ENCODE results near the gene TGFA.

The TGFA gene

DNA sequence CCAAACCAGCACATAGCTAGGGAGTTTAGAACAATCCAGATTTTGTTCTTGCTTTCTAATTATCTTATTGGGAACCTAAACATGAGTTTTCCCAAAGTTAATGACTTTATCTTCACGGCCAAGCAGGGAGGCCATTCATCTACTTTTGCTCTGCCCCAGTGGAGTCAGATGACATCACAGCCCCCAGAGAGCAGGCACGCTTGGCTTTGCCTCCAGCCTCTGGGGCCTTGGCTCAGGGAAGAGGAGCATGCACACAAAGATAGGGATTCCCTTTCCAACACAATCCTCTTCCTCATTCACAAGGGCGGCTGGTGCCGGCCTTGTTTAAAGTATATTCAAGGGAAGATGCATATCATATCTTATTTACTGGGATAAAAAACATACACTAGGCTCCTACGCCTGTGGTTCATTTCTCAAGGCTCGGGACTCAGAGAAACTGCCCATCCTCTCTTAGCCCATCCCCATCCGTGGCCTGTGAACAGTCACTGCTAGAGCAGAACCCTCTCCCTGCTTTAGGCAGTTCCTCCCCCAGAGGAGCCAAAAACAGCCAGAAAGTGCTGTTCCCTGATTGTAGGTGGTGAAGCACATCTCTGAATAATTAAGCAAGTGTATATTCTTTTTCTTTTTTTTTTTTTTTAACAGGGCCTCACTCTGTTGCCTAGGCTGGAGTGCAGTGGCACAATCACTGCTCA is 21.2 kb downstream of the TGFA start:
- Histone ChIP-seq H3K9me3 (ENCODE audit: severe bottlenecking) (peaks cover 7% of the 10 kb centered on the region), H3K4me3 (ENCODE audit: severe bottlenecking) (no peak overlapping the region), H3K4me1 (ENCODE audit: insufficient read depth, poor library complexity, severe bottlenecking) (peaks cover 8% of the 10 kb centered on the region), H3K27me3 (ENCODE audit: insufficient read depth, poor library complexity, severe bottlenecking) (no peaks in the 10 kb centered on the region), H3K36me3 (ENCODE audit: low read depth) (peaks cover 47% of the 10 kb centered on the region), H3K27ac (ENCODE audit: poor library complexity, severe bottlenecking) (no peak overlapping the region)
- DNase-seq (ENCODE audit: low spot score): no peak
- no peak for ATAC-seq (ENCODE audit: low read depth)
- TF ChIP-seq, protein P1, sequence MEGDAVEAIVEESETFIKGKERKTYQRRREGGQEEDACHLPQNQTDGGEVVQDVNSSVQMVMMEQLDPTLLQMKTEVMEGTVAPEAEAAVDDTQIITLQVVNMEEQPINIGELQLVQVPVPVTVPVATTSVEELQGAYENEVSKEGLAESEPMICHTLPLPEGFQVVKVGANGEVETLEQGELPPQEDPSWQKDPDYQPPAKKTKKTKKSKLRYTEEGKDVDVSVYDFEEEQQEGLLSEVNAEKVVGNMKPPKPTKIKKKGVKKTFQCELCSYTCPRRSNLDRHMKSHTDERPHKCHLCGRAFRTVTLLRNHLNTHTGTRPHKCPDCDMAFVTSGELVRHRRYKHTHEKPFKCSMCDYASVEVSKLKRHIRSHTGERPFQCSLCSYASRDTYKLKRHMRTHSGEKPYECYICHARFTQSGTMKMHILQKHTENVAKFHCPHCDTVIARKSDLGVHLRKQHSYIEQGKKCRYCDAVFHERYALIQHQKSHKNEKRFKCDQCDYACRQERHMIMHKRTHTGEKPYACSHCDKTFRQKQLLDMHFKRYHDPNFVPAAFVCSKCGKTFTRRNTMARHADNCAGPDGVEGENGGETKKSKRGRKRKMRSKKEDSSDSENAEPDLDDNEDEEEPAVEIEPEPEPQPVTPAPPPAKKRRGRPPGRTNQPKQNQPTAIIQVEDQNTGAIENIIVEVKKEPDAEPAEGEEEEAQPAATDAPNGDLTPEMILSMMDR (IDR thresholded peaks at IDR 0.05; ENCODE audit: poor library complexity, severe bottlenecking): no peak

DNA sequence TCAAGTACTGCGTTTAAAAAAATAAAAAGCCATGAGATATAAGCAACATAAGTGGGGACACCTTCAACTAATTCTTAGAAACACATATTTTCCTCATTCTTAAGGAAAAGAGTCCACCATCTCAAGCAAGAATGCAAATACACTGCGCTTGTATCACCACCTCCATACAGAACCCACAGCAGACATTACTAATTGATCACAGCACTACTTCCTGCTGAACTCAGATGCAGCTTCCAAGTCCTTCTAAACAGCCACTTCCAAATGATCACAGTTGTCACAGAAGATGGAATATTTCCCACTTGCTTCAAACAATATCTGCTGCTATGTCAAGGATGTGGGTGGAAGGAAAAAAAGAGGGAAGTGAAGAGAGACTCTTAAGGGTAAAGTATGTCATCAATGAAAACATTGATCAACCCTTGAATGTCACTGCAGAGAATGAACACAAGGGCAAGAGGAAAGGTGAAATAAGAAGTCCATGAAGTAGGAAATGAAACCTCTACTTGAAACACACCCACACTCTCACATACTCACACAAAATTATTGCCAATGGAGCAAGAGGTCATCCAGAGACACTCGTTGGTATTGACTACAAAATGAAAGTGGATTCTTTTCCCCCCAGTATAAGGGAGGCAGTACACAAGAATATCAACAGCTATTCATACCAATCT is 22.1 kb downstream of the TGFA start:
- ATAC-seq (ENCODE audit: low read depth) (no peak), DNase-seq (ENCODE audit: low spot score) (no peak)
- Histone ChIP-seq H3K4me1 (ENCODE audit: insufficient read depth, poor library complexity, severe bottlenecking) (peaks cover 16% of the 10 kb centered on the region), H3K4me3 (ENCODE audit: severe bottlenecking) (no peak overlapping the region), H3K9me3 (ENCODE audit: severe bottlenecking) (peaks cover 2% of the 10 kb centered on the region), H3K27ac (ENCODE audit: poor library complexity, severe bottlenecking) (no peak overlapping the region), H3K27me3 (ENCODE audit: insufficient read depth, poor library complexity, severe bottlenecking) (no peaks in the 10 kb centered on the region), H3K36me3 (ENCODE audit: low read depth) (peaks cover 42% of the 10 kb centered on the region)
- TF ChIP-seq, protein P1 (IDR thresholded peaks at IDR 0.05; ENCODE audit: poor library complexity, severe bottlenecking): no peak

DNA sequence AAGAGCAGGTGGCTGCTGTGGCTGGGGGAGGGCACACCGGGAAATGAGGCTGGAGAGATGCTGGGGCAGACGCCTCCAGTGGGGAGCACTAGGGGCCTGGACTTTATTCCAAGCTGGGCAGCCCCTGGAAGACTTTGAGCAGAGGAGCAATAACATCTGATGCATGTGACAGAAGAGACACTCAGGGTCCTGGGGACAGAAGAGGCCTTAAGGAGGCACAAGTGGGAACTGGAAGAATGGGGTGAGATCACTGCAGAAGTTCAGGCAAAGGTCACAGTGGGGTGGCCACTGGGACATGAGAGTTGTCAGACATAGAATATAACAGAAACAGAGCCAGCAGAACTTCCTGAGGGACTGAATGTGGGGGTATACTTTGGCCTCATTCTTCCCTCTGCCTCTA is 24.0 kb downstream of the TGFA start:
- H3K4me3 ChIP-seq (ENCODE audit: severe bottlenecking): no peak overlapping the region
- H3K27me3 ChIP-seq (ENCODE audit: insufficient read depth, poor library complexity, severe bottlenecking): no peaks in the 10 kb centered on the region
- no peaks in the 10 kb centered on the region for H3K9me3 ChIP-seq (ENCODE audit: severe bottlenecking)
- peaks cover 28% of the 10 kb centered on the region for H3K36me3 ChIP-seq (ENCODE audit: low read depth)
- no peak overlapping the region for H3K27ac ChIP-seq (ENCODE audit: poor library complexity, severe bottlenecking)
- H3K4me1 ChIP-seq (ENCODE audit: insufficient read depth, poor library complexity, severe bottlenecking): peaks cover 27% of the 10 kb centered on the region
- DNase-seq (ENCODE audit: low spot score) (no peak), ATAC-seq (ENCODE audit: low read depth) (no peak)
- TF ChIP-seq, protein P1 (IDR thresholded peaks at IDR 0.05; ENCODE audit: poor library complexity, severe bottlenecking): no peak

DNA sequence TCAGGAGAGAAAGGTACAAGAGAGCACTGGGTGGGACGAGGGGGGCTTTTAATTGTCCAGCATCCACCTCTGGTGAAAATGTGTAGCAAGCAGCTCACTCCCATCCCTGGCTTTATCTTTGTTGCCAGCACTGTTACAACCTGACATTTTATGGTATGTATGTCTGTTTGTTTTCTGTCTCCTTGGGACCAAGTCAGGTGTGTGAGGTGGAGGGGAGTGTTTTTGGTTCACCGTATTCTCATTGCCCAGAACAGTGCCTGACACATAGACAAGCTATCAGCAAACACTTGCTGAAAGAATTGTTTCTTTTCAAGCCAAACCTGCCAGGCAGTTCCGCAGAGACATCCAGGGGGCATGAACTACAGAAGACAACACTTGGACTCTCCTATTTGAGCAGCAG is 24.7 kb downstream of the TGFA start:
- no peak for DNase-seq (ENCODE audit: low spot score)
- Histone ChIP-seq H3K36me3 (ENCODE audit: low read depth) (peaks cover 25% of the 10 kb centered on the region), H3K9me3 (ENCODE audit: severe bottlenecking) (no peaks in the 10 kb centered on the region), H3K4me3 (ENCODE audit: severe bottlenecking) (no peak overlapping the region), H3K4me1 (ENCODE audit: insufficient read depth, poor library complexity, severe bottlenecking) (peaks cover 31% of the 10 kb centered on the region), H3K27ac (ENCODE audit: poor library complexity, severe bottlenecking) (peak overlapping the region; percentile 97), H3K27me3 (ENCODE audit: insufficient read depth, poor library complexity, severe bottlenecking) (no peaks in the 10 kb centered on the region)
- TF ChIP-seq, protein P1 (IDR thresholded peaks at IDR 0.05; ENCODE audit: poor library complexity, severe bottlenecking): no peak
- ATAC-seq (ENCODE audit: low read depth): no peak

DNA sequence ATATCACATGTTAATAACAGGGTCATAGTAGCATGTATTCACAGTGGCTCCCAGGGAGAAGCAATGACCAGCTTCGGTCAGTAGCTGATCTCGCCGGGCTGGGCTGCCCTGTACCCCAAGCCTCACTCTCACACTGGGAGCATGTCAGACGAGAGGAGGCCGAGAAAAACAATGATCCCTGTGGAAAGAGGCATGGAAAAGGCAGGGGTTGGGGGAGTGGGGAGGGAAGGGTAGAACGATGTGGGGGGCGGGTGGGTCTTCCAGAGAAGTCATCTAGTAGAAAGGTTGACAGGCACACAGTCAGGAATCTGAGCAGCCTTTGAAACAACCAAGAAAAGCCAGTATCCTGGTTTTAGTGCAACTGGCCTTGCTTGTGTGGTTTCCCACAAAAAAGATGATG is 25.4 kb downstream of the TGFA start:
- H3K9me3 ChIP-seq (ENCODE audit: severe bottlenecking): no peaks in the 10 kb centered on the region
- H3K27me3 ChIP-seq (ENCODE audit: insufficient read depth, poor library complexity, severe bottlenecking): no peaks in the 10 kb centered on the region
- H3K4me3 ChIP-seq (ENCODE audit: severe bottlenecking): no peak overlapping the region
- no peak for DNase-seq (ENCODE audit: low spot score)
- no peak for ATAC-seq (ENCODE audit: low read depth)
- H3K36me3 ChIP-seq (ENCODE audit: low read depth): peaks cover 22% of the 10 kb centered on the region
- TF ChIP-seq, protein P1 (IDR thresholded peaks at IDR 0.05; ENCODE audit: poor library complexity, severe bottlenecking): no peak
- H3K27ac ChIP-seq (ENCODE audit: poor library complexity, severe bottlenecking): peak overlapping the region; percentile 97
- peaks cover 38% of the 10 kb centered on the region for H3K4me1 ChIP-seq (ENCODE audit: insufficient read depth, poor library complexity, severe bottlenecking)

Measured in RWPE2 (cell line).